Spleen (tissue), 11 donors: ENCODE measurements around the gene CHD6. TPM values are rescaled to one million over a fixed set of nuclear protein-coding genes. Genes with fewer than 3 reads are reported as not detected.

ENCODE experiments used
- DNase-seq: peaks from one replicate; pipeline ENCODE4 v3.0.0-alpha.2; 2020
- H3K27ac ChIP-seq, 8 donors: fragments of 200-600 bp; sonication (generic) in 7 of 8; 1 replicate in 4 of 8; 2 replicates in 4 of 8; pipeline versions ENCODE4 v1.5.0 to v1.8.0; 2016 to 2021; ENCODE audit warnings: inconsistent platforms in 4 of 8, mild to moderate bottlenecking in 4 of 8, moderate library complexity in 1 of 8
- H3K27me3 ChIP-seq, 7 donors: fragments of 200-600 bp; sonication (generic) in 6 of 7; replicated peaks in 1 of 7; 1 replicate in 4 of 7; 2 replicates in 3 of 7; pipeline versions ENCODE4 v1.5.0 to v1.8.0; 2016 to 2021; ENCODE audit warnings: inconsistent platforms in 3 of 7, mild to moderate bottlenecking in 1 of 7
- H3K36me3 ChIP-seq, 6 donors: fragments of 200-600 bp; sonication (generic) in 5 of 6; 1 replicate in 4 of 6; 2 replicates in 2 of 6; pipeline versions ENCODE4 v1.5.0 to v1.8.0; 2016 to 2021; ENCODE audit warnings: inconsistent platforms in 2 of 6
- H3K4me1 ChIP-seq, 6 donors: fragments of 200-600 bp; sonication (generic) in 5 of 6; 1 replicate in 3 of 6; 2 replicates in 3 of 6; pipeline versions ENCODE4 v1.5.0 to v1.8.0; 2016 to 2021; ENCODE audit warnings: inconsistent platforms in 3 of 6
- H3K4me3 ChIP-seq, 8 donors: fragments of 200-600 bp; sonication (generic) in 7 of 8; 1 replicate in 4 of 8; 2 replicates in 4 of 8; pipeline versions ENCODE4 v1.5.0 to v1.8.0; 2016 to 2021; ENCODE audit warnings: inconsistent platforms in 4 of 8, mild to moderate bottlenecking in 4 of 8, moderate library complexity in 2 of 8
- H3K9me3 ChIP-seq, 8 donors: fragments of 200-600 bp; sonication (generic) in 7 of 8; 1 replicate in 4 of 8; 2 replicates in 4 of 8; pipeline versions ENCODE4 v1.5.0 to v1.8.0; 2016 to 2021; ENCODE audit warnings: inconsistent platforms in 4 of 8
- POLR2A ChIP-seq, 3 donors: fragments of 450-650 bp; IDR thresholded peaks; one replicate each; pipeline ENCODE4 v1.5.1; 2017; ENCODE audit warnings: antibody characterized with exemption in 3 of 3, mild to moderate bottlenecking in 1 of 3
- POLR2AphosphoS5 ChIP-seq, 3 donors: sonication (generic); formaldehyde crosslinking; IDR thresholded peaks; one replicate each; pipeline ENCODE4 v1.5.1; 2017; ENCODE audit warnings: antibody characterized with exemption in 3 of 3
- WGBS, 5 donors: extraction: QIAGEN DNeasy Blood & Tissue Kit in 3 of 5; methylation state at CpG; one replicate each; pipeline versions ENCODE4 v1.1.5 to v1.1.7; 2013 to 2018; 5-methylcytosine and 5-hydroxymethylcytosine counted together
- intact Hi-C: fragments of 100-400 bp; cut with DNase I; formaldehyde crosslinking; loops from one replicate; pipeline ENCODE4 v1.15.0; 2023; ENCODE audit warnings: low total_unique reads
- polyA plus RNA-seq, 3 donors: library from polyadenylated mRNA; stranded (reverse); fragments of 200-250 nt; gene quantifications; one replicate each; pipeline ENCODE4 v1.2.1, GENCODE V29; 2013
- total RNA-seq, 7 donors: library from RNA; depleted of rRNA in 3 of 7; stranded (reverse); fragments of >200 nt in 3 of 7; fragmentation: NEBNext Ultra II Directional in 4 of 7; extraction: Animal tissue kit (Norgen Biotek cat#: 25700) in 4 of 7; gene quantifications; one replicate each; pipeline versions ENCODE4 v1.1.0 to v1.2.1, GENCODE V29; 2016 to 2021
- TF ChIP-seq, protein P1 (sequence below), 11 experiments: fragments of 200-600 bp in 7 of 11; fragments of 450-650 bp in 4 of 11; sonication (generic) in 4 of 11; IDR thresholded peaks in 8 of 11; conservative IDR thresholded peaks in 3 of 11; 1 replicate in 7 of 11; 2 replicates in 4 of 11; pipeline versions ENCODE4 v1.4.0 to v1.8.0; 2016 to 2021; ENCODE audit warnings: antibody characterized with exemption in 11 of 11, inconsistent platforms in 4 of 11, mild to moderate bottlenecking in 1 of 11
- donor health status: healthy with polysubstance abuse.
- donor health status: DM: no; HTN: no; CAD: no; lungs with moderate emphysema.
- donor health status: DM: no; HTN: no; CAD: no.
- donor health status: Bipolar disorder and iron deficiency.
- donor health status: healthy.
- donor health status: DM: no; HTN: no; CAD: no.
- donor health status: DM: yes; HTN: yes; CAD: no.

CHD6 gene
- total and polyA plus RNA-seq, 10 donors = 4.2 to 68.3 (median 47.8) TPM

DNA sequence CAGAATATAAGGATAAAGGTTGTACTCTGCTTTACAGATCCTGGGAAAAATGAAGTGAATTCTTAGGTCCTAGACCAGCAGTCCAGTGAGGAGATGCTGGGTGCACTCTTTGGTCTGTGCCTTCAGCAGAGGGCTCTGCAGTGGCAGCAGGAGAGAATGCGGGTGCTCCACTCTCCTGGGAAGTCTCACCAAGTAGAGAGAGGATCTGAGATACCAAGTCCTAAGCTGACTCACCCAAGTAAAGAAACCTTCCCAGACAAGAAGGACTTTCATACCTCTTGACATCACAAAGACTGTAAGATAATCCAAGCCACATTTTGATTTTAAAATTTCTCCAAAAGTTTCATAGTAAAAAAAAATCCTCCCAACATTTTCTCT lies 134.6 kb downstream of the CHD6 start:
- peaks cover 0 to 15% (median 8%) of the 10 kb centered on the region in 6 donors for H3K4me1 ChIP-seq
- no peaks in the 10 kb centered on the region for H3K27me3 ChIP-seq
- H3K9me3 ChIP-seq = no peaks in the 10 kb centered on the region
- intact Hi-C loops = no loop called here
- H3K27ac ChIP-seq = no peak overlapping the region
- peaks cover 0 to 87% (median 58%) of the 10 kb centered on the region in 6 donors for H3K36me3 ChIP-seq
- no peak for DNase-seq
- TF ChIP-seq POLR2AphosphoS5 (IDR thresholded peaks at IDR 0.05) = no peak
- H3K4me3 ChIP-seq = no peak overlapping the region
- 91 to 100% (median 98%) methylated on average over 1 of the region's 1 CpG for WGBS, 5 donors

DNA sequence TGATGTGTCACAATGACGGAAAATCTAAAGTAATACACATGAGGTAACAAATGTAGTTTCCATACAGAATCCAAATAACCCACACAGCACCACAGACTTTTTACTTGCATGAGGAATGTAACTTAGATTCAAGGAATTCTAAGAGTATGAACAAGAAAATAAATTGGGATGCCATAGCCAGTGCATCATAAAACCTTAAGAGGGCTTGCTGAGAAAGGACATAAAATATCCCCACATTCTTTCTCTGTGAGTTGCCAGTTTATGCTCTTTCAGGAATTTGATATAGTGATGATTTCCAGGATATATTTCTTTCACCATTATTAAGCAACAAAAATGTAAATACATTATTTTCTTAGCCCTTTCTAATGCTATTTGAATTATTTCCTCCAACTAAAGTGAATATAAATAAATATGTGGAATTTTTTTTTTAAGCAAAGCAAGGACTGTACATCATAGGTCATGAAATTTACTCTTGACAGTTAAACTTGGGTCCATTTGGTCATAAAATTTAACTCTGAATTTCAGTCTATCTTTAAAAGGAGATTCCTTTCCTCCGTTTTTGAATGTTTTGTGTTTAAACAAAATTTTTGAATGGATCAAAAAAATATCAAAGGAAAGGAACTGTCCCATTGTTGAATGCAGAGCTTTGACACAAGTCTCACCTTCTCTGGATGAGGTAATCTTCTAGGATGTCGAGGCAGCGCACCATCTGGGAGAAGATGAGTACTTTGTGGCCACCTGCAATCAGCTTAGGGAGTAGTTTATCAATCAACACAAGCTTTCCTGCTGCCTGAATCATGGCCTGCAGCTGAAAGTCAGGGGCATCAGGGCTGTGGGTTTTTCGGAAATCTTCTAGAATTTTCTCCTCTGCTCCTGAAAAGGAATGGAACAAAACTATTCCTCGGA lies 135.3 kb downstream of the CHD6 start:
- no peaks in the 10 kb centered on the region for H3K27me3 ChIP-seq
- intact Hi-C loops = no loop called here
- H3K9me3 ChIP-seq = no peaks in the 10 kb centered on the region
- peaks cover 0 to 15% (median 8%) of the 10 kb centered on the region in 6 donors for H3K4me1 ChIP-seq
- no peak for DNase-seq
- peaks cover 0 to 87% (median 52%) of the 10 kb centered on the region in 6 donors for H3K36me3 ChIP-seq
- TF ChIP-seq, protein P1, sequence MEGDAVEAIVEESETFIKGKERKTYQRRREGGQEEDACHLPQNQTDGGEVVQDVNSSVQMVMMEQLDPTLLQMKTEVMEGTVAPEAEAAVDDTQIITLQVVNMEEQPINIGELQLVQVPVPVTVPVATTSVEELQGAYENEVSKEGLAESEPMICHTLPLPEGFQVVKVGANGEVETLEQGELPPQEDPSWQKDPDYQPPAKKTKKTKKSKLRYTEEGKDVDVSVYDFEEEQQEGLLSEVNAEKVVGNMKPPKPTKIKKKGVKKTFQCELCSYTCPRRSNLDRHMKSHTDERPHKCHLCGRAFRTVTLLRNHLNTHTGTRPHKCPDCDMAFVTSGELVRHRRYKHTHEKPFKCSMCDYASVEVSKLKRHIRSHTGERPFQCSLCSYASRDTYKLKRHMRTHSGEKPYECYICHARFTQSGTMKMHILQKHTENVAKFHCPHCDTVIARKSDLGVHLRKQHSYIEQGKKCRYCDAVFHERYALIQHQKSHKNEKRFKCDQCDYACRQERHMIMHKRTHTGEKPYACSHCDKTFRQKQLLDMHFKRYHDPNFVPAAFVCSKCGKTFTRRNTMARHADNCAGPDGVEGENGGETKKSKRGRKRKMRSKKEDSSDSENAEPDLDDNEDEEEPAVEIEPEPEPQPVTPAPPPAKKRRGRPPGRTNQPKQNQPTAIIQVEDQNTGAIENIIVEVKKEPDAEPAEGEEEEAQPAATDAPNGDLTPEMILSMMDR (IDR thresholded peaks at IDR 0.05 in 8 of 11, conservative IDR thresholded peaks at IDR 0.05 in 3 of 11) = no peak
- TF ChIP-seq POLR2AphosphoS5 (IDR thresholded peaks at IDR 0.05) = no peak
- TF ChIP-seq POLR2A (IDR thresholded peaks at IDR 0.05) = no peak
- 89 to 95% (median 91%) methylated on average over 6 of the region's 6 CpGs for WGBS, 5 donors
- no peak overlapping the region for H3K4me3 ChIP-seq
- no peak overlapping the region for H3K27ac ChIP-seq

DNA sequence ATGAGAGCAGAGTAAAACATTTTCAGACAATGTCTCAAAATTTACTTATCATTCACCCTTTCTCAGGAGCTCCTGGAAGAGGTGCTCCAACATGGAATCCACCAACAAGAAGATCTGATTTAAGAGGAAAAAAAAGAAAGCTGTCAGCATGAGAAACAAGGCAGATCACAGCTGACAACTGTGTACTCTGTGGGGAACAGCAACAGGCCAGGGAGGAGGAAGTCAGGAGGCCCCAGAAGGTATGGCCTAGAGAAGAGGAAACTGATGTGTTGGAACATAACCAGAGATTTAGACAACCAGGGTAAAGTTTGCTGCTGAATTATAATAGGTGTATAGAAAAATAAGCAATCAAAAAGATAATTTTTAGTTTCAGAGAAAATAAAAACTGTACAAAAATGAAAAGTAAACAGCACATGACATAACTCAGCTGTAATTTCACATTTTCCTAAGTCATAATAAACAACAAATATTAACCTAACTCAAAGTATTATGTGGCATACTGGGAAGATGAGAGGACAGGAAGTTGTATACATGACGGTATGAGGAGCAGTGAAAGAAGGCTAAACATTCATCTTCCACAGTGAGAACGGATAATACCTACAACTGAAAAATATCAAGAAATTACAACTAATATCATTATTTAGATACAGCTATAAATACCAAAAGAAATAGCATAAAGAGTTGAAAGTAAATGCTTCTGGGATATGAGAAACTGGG lies 138.0 kb downstream of the CHD6 start:
- H3K4me3 ChIP-seq = no peak overlapping the region
- no peaks in the 10 kb centered on the region for H3K27me3 ChIP-seq
- TF ChIP-seq, protein P1 (IDR thresholded peaks at IDR 0.05 in 8 of 11, conservative IDR thresholded peaks at IDR 0.05 in 3 of 11) = no peak
- TF ChIP-seq POLR2AphosphoS5 (IDR thresholded peaks at IDR 0.05) = no peak
- TF ChIP-seq POLR2A (IDR thresholded peaks at IDR 0.05) = no peak
- 28 to 41% (median 36%) methylated on average over 2 of the region's 2 CpGs for WGBS, 5 donors
- no peaks in the 10 kb centered on the region for H3K9me3 ChIP-seq
- peak overlapping the region in 4 of 8 donors; percentile 14 to 50 (median 36) for H3K27ac ChIP-seq
- H3K4me1 ChIP-seq = peaks cover 0 to 22% (median 9%) of the 10 kb centered on the region in 6 donors
- DNase-seq = no peak
- H3K36me3 ChIP-seq = peaks cover 0 to 79% (median 29%) of the 10 kb centered on the region in 6 donors
- intact Hi-C loops = no loop called here

DNA sequence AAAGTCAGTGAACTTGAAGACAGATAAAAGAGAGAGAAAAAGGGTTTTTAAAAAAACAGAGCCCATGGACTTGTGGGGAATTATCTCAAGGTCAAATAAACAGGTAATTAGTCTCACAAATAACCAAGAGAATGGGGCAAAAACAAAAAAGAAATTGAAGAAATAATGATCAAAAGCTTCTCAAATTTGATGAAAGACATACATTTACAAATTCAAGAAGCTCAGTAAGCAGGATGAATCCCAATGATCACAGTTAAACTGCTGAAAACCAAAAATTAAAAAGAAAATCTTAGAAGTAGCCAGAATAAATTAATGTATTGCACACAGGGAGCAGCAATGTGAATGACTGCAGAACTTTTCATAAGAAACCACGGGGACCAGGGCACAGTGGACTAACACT lies 139.1 kb downstream of the CHD6 start:
- no peak for DNase-seq
- TF ChIP-seq POLR2AphosphoS5 (IDR thresholded peaks at IDR 0.05) (no peak), POLR2A (IDR thresholded peaks at IDR 0.05) (no peak)
- TF ChIP-seq, protein P1 (IDR thresholded peaks at IDR 0.05 in 8 of 11, conservative IDR thresholded peaks at IDR 0.05 in 3 of 11) = no peak
- peaks cover 0 to 76% (median 21%) of the 10 kb centered on the region in 6 donors for H3K36me3 ChIP-seq
- H3K27ac ChIP-seq = no peak overlapping the region
- 88 to 97% (median 96%) methylated on average over 1 of the region's 1 CpG for WGBS, 5 donors
- H3K4me1 ChIP-seq = peaks cover 0 to 25% (median 9%) of the 10 kb centered on the region in 6 donors
- H3K27me3 ChIP-seq = no peaks in the 10 kb centered on the region
- H3K4me3 ChIP-seq = no peak overlapping the region
- intact Hi-C loops = no loop called here
- no peaks in the 10 kb centered on the region for H3K9me3 ChIP-seq
